ENCODE measurements around the gene XAB2.

XAB2 gene

DNA sequence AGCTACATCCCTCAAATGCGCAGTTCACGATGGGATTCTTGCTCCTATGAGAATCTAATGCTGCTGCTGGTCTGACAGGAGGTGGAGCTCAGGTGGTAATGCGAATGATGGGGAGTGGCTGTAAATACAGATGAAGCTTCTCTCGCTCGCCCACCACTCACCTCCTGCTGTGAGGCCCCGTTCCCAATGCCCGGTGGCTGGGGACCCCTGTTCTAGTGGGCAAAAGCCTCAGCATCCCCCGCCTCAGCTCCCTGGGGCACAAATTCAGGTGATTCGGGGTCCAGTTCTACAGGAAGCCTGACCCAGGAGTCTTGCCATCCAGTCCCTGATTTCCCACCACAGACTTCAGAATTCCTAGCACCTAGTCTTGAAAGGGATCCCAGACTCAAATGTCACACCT, 43.2 kb upstream of the XAB2 start:
- no peak for DNase-seq (ENCODE audit: low spot score)
- H3K27ac ChIP-seq: no peak overlapping the region
- CTCF ChIA-PET: interaction anchor here (0.7 to 1.5 kb wide), 3 partner anchors 8 to 104 kb away, joined by 3 to 5 read pairs (median 4); partner anchors contain the start of gene TRAPPC5
- POLR2A ChIA-PET (ENCODE audit: low non-redundant PET): no interaction called here
- TF ChIP-seq, protein P1, sequence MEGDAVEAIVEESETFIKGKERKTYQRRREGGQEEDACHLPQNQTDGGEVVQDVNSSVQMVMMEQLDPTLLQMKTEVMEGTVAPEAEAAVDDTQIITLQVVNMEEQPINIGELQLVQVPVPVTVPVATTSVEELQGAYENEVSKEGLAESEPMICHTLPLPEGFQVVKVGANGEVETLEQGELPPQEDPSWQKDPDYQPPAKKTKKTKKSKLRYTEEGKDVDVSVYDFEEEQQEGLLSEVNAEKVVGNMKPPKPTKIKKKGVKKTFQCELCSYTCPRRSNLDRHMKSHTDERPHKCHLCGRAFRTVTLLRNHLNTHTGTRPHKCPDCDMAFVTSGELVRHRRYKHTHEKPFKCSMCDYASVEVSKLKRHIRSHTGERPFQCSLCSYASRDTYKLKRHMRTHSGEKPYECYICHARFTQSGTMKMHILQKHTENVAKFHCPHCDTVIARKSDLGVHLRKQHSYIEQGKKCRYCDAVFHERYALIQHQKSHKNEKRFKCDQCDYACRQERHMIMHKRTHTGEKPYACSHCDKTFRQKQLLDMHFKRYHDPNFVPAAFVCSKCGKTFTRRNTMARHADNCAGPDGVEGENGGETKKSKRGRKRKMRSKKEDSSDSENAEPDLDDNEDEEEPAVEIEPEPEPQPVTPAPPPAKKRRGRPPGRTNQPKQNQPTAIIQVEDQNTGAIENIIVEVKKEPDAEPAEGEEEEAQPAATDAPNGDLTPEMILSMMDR (conservative IDR thresholded peaks at IDR 0.05; ENCODE audit: low read depth): no peak

DNA sequence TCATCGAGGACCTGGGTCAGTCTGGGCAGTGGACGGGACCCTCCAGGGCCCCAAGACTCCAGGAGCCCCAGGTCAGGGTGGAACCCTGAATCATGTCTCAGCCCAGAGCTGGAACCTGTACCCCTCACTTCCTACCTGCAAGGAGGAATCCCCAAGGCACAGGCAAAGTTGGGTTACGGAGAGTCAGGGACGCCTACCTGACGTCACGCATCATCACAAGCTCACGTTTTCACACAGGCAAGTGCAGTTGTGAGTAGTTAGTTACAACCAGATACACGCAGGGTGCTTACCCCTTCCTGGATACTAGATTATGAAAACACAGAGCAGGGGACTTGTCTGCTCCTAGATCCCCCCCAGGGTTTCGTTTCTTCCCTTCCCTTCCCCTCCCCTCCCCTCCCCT, 41.4 kb upstream of the XAB2 start:
- DNase-seq (ENCODE audit: low spot score): no peak
- no peak overlapping the region for H3K27ac ChIP-seq
- TF ChIP-seq, protein P1 (conservative IDR thresholded peaks at IDR 0.05; ENCODE audit: low read depth): no peak
- POLR2A ChIA-PET (ENCODE audit: low non-redundant PET): no interaction called here
- CTCF ChIA-PET: interaction anchor here (0.6 to 1.9 kb wide), 2 partner anchors 10 to 126 kb away, joined by 3 to 9 read pairs; partner anchors contain the start of gene TRAPPC5

DNA sequence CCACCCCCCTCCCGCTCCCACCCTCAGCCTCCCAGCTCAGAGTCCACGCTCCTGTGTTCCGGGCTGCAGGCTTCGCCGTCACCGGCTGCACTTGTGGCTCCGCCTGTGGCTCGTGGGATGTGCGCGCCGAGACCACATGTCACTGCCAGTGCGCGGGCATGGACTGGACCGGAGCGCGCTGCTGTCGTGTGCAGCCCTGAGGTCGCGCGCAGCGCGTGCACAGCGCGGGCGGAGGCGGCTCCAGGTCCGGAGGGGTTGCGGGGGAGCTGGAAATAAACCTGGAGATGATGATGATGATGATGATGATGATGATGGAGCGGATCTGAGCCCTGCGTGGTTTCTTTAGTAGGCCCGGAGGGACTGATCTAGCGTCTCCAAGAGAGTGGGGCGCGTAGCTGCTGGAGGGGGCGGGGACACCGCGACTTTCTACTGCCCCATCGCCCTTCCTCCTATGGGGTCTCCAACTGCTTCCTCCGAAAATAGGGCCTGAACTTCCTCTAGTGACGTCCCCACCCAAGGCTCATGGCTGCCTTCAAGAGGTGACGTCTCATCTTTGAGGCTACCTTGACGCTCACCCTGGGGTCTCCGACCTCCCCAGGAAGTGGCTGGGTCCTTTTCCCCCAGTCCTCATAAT, 40.9 kb upstream of the XAB2 start:
- TF ChIP-seq, protein P1 (conservative IDR thresholded peaks at IDR 0.05; ENCODE audit: low read depth): no peak
- no peak overlapping the region for H3K27ac ChIP-seq
- CTCF ChIA-PET: interaction anchor here (1.9 kb wide), 1 partner anchor 10 kb away, joined by 9 read pairs; the partner anchor contains the start of gene TRAPPC5
- POLR2A ChIA-PET (ENCODE audit: low non-redundant PET): no interaction called here
- DNase-seq (ENCODE audit: low spot score): no peak

DNA sequence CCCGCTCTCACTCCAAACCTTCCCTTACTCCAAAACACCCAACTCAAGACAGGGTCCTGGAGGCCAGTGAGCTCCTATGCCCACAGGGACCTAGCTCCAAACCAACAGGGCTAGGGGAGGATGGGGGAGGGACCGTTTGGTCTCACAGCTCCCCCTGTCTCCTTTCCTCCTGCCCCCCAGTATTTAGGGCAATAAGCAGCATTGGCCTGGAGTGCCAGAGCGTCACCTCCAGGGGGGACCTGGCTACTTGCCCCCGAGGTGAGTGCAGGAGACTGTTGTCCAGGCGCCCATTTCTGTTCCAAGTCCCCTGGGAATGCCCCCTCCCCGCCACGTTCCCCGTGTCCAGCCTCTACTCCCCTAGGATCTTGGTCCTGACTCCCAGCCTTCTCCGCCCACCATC, 40.3 kb upstream of the XAB2 start:
- H3K27ac ChIP-seq: no peak overlapping the region
- ChIA-PET CTCF (interaction anchor here (0.9 kb wide), 1 partner anchor 11 kb away, joined by 3 read pairs; the partner anchor contains the start of gene TRAPPC5), POLR2A (ENCODE audit: low non-redundant PET) (no interaction called here)

DNA sequence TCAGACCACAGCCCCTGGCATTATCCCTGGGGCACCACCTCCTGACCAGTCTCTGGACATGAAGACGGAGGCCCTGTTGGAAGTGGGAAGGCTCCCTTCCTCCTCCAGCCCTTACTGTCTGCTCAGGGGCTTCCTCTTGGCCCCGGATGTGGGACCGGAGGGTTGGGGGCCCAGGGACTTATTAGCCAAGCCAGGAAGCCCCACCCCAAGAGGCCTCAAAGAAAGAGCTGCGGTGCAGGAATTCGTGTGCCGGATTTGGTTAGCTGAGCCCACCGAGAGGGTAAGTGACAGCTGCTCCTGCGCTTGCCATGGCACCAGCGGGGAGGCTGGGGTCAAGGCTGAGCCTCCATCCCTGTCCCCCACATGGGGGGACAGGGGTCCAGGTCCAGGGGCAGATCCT, 39.5 kb upstream of the XAB2 start, which contains the start of gene RETN:
TSS of gene RETN (plus strand) at position 208 of the 400 bp plus-strand sequence. CDS start 278 bp downstream, outside the sequence.
- TF ChIP-seq, protein P1 (conservative IDR thresholded peaks at IDR 0.05; ENCODE audit: low read depth): no peak
- no peak for DNase-seq (ENCODE audit: low spot score)
- H3K27ac ChIP-seq: no peak within 1 kb of the TSS
- POLR2A ChIA-PET (ENCODE audit: low non-redundant PET): interaction anchor here (0.6 kb wide), 1 partner anchor 160 kb away, joined by 3 read pairs; no protein-coding TSS in a partner anchor
- CTCF ChIA-PET: interaction anchor here (0.9 kb wide), 2 partner anchors 12 to 100 kb away, joined by 3 read pairs; partner anchors contain the start of gene TRAPPC5

More for the DNA sequence above, 40.3 kb upstream of the XAB2 start:
- DNase-seq (ENCODE audit: low spot score): no peak
- TF ChIP-seq, protein P1 (conservative IDR thresholded peaks at IDR 0.05; ENCODE audit: low read depth): no peak

DNA sequence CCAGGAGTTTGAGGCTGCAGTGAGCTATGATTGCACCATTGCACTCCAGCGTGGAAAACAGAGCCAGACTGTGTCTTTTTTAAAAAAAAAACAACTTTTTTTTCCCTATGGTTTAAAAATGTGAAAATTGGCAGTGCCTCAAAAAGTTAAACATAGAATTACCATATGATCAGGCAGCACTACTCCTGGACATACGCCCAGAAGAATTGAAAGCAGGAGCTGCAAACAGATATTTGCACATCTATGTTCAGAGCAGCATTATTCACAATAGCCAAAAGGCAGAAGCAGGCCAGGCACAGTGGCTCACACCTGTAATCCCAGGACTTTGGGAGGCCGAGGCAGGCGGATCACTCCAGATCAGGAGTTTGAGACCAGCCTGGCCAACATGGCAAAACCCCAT, 35.7 kb upstream of the XAB2 start:
- ChIA-PET POLR2A (ENCODE audit: low non-redundant PET) (no interaction called here), CTCF (interaction anchor here (0.6 to 1.2 kb wide), 2 partner anchors 10 to 16 kb away, joined by 3 to 6 read pairs; partner anchors contain the start of gene TRAPPC5)
- no peak overlapping the region for H3K27ac ChIP-seq
- TF ChIP-seq, protein P1 (conservative IDR thresholded peaks at IDR 0.05; ENCODE audit: low read depth): no peak
- DNase-seq (ENCODE audit: low spot score): no peak

Measured in RWPE1 (cell line).